H1 (cell line): ENCODE measurements around the gene TLCD5. TPM values are rescaled to one million over a fixed set of nuclear protein-coding genes. Genes with fewer than 3 reads are reported as not detected.

ENCODE experiments used
- CTCF ChIA-PET: fragments of 300-600 bp; sonication (Branson Sonifier 250); formaldehyde crosslinking; loops from one replicate; lab custom pipeline; 2021; ENCODE audit not compliant: partially characterized antibody; lab: Charles Lee
- POLR2A ChIA-PET: fragments of 300-600 bp; sonication (Branson Sonifier 250); formaldehyde crosslinking; loops from one replicate; lab custom pipeline; 2021; ENCODE audit warnings: inconsistent platforms; ENCODE audit not compliant: partially characterized antibody; lab: Charles Lee
- DNase-seq, 2 experiments: peaks; one replicate each; pipeline versions ENCODE4 v3.0.0 to v3.0.0-alpha.2; 2010 to 2022; ENCODE audit warnings: low spot score in 2 of 2, low read depth in 1 of 2, mixed read lengths in 1 of 2
- FAIRE-seq: peaks from 2 replicates; lab custom pipeline; 2011; peaks lifted over from hg19 to GRCh38; lab: Jason Lieb, UNC
- H2AFZ ChIP-seq: 2 replicates; pipeline ENCODE4 v1.8.1; 2012; ENCODE audit warnings: low read length, inconsistent platforms
- H2AK5ac ChIP-seq: 2 replicates; pipeline ENCODE4 v1.6.1; 2013; ENCODE audit warnings: low read depth, low read length
- H2BK120ac ChIP-seq: replicated peaks from 2 replicates; pipeline ENCODE3; 2013; ENCODE audit warnings: low read depth, low read length, inconsistent platforms
- H2BK12ac ChIP-seq: 2 replicates; pipeline ENCODE4 v1.6.1; 2013; ENCODE audit warnings: low read depth, low read length
- H2BK15ac ChIP-seq: 2 replicates; pipeline ENCODE4 v1.6.1; 2013; ENCODE audit warnings: low read length
- H2BK20ac ChIP-seq: 2 replicates; pipeline ENCODE4 v1.6.1; 2013; ENCODE audit warnings: low read length
- H2BK5ac ChIP-seq: 2 replicates; pipeline ENCODE4 v1.6.1; 2013; ENCODE audit warnings: low read depth, low read length
- H3K14ac ChIP-seq: 2 replicates; pipeline ENCODE4 v1.6.1; 2013; ENCODE audit warnings: inconsistent platforms; ENCODE audit not compliant: insufficient read length
- H3K18ac ChIP-seq: 2 replicates; pipeline ENCODE4 v1.6.1; 2013; ENCODE audit warnings: low read length; ENCODE audit errors: extremely low read depth
- H3K23ac ChIP-seq: 2 replicates; pipeline ENCODE4 v1.6.1; 2013; ENCODE audit warnings: inconsistent platforms; ENCODE audit not compliant: insufficient read length
- H3K23me2 ChIP-seq: 2 replicates; pipeline ENCODE4 v1.6.1; 2013; ENCODE audit warnings: low read depth, low read length
- H3K27ac ChIP-seq: 2 replicates; pipeline ENCODE4 v1.6.1; 2011; ENCODE audit warnings: low read depth, low read length, inconsistent platforms
- H3K27me3 ChIP-seq, 4 experiments: replicated peaks in 1 of 4; 1 replicate in 1 of 4; 2 replicates in 3 of 4; pipeline versions ENCODE4 v1.6.1 to v1.8.1; 2011 to 2013; ENCODE audit warnings: low read length in 3 of 4, mild to moderate bottlenecking in 3 of 4, inconsistent platforms in 2 of 4, mixed read lengths in 2 of 4, moderate library complexity in 1 of 4; ENCODE audit not compliant: control insufficient read depth in 3 of 4, insufficient read depth in 3 of 4; ENCODE audit errors: extremely low read depth in 1 of 4
- H3K36me3 ChIP-seq, 4 experiments: 2 replicates each; pipeline versions ENCODE4 v1.6.1 to v1.8.1; 2011 to 2013; ENCODE audit warnings: mild to moderate bottlenecking in 4 of 4, low read length in 3 of 4, moderate library complexity in 2 of 4, control low read depth in 1 of 4, inconsistent platforms in 1 of 4; ENCODE audit not compliant: insufficient read depth in 4 of 4, control insufficient read depth in 2 of 4
- H3K4ac ChIP-seq: replicated peaks from 2 replicates; pipeline ENCODE3; 2013; ENCODE audit warnings: low read length, low read depth, mixed read lengths, inconsistent platforms; ENCODE audit not compliant: insufficient read length
- H3K4me1 ChIP-seq, 4 experiments: replicated peaks in 1 of 4; 1 replicate in 1 of 4; 2 replicates in 3 of 4; pipeline versions ENCODE4 v1.6.1 to v1.8.1; 2011 to 2013; ENCODE audit warnings: low read length in 3 of 4, inconsistent platforms in 2 of 4, mixed read lengths in 1 of 4; ENCODE audit not compliant: insufficient read depth in 4 of 4, control insufficient read depth in 3 of 4
- H3K4me2 ChIP-seq, 2 experiments: 2 replicates each; pipeline versions ENCODE4 v1.6.1 to v1.8.1; 2011 to 2013; ENCODE audit warnings: low read depth in 2 of 2, low read length in 2 of 2, control low read depth in 1 of 2, inconsistent platforms in 1 of 2, mild to moderate bottlenecking in 1 of 2; ENCODE audit not compliant: insufficient read depth in 1 of 2
- H3K4me3 ChIP-seq, 4 experiments: fragments of 200-600, 300-600 bp in 1 of 4; sonication (generic), shearing (Covaris generic), sonication (Bioruptor Twin) in 1 of 4; 2 replicates each; pipeline versions ENCODE4 v1.5.1 to v1.8.1; 2011 to 2016; ENCODE audit warnings: low read length in 4 of 4, low read depth in 3 of 4, control low read depth in 2 of 4, inconsistent platforms in 2 of 4, mild to moderate bottlenecking in 2 of 4, mixed read lengths in 1 of 4, moderate library complexity in 1 of 4; ENCODE audit not compliant: insufficient read depth in 2 of 4; ENCODE audit errors: extremely low read depth in 1 of 4
- H3K56ac ChIP-seq: replicated peaks from 2 replicates; pipeline ENCODE3; 2013; ENCODE audit warnings: low read depth, mild to moderate bottlenecking, mixed read lengths, low read length, inconsistent platforms; ENCODE audit not compliant: insufficient read length
- H3K79me1 ChIP-seq: 2 replicates; pipeline ENCODE4 v1.6.1; 2013; ENCODE audit warnings: low read depth, low read length, control low read depth
- H3K79me2 ChIP-seq, 2 experiments: 2 replicates each; pipeline versions ENCODE4 v1.6.1 to v1.8.1; 2012 to 2013; ENCODE audit warnings: low read length in 2 of 2, mild to moderate bottlenecking in 2 of 2, inconsistent platforms in 1 of 2; ENCODE audit not compliant: insufficient read depth in 2 of 2, control insufficient read depth in 1 of 2
- H3K9ac ChIP-seq, 4 experiments: replicated peaks in 1 of 4; 1 replicate in 1 of 4; 2 replicates in 3 of 4; pipeline versions ENCODE4 v1.6.1 to v1.8.1; 2011 to 2013; ENCODE audit warnings: low read depth in 3 of 4, low read length in 3 of 4, control low read depth in 2 of 4, mild to moderate bottlenecking in 2 of 4, moderate library complexity in 2 of 4, inconsistent platforms in 1 of 4; ENCODE audit errors: extremely low read depth in 1 of 4
- H3K9me3 ChIP-seq, 2 experiments: 2 replicates each; pipeline versions ENCODE4 v1.6.1 to v1.8.1; 2012 to 2013; ENCODE audit warnings: mild to moderate bottlenecking in 2 of 2, moderate library complexity in 2 of 2, control low read depth in 1 of 2, inconsistent platforms in 1 of 2, low read depth in 1 of 2, low read length in 1 of 2, mixed read lengths in 1 of 2; ENCODE audit not compliant: insufficient read depth in 2 of 2
- H4K20me1 ChIP-seq, 2 experiments: replicated peaks in 1 of 2; 2 replicates each; pipeline versions ENCODE3 to v1.8.1; 2011 to 2013; ENCODE audit warnings: inconsistent platforms in 2 of 2, low read length in 2 of 2, mild to moderate bottlenecking in 1 of 2; ENCODE audit not compliant: insufficient read depth in 2 of 2, control insufficient read depth in 1 of 2
- H4K5ac ChIP-seq: 2 replicates; pipeline ENCODE4 v1.6.1; 2013; ENCODE audit warnings: low read length, low read depth, mixed read lengths, inconsistent platforms; ENCODE audit not compliant: insufficient read length
- H4K8ac ChIP-seq: 2 replicates; pipeline ENCODE4 v1.8.0; 2013; ENCODE audit warnings: mild to moderate bottlenecking, moderate library complexity, low read length, inconsistent platforms; ENCODE audit not compliant: insufficient read depth; ENCODE audit errors: extremely low read depth
- H4K91ac ChIP-seq: replicated peaks from 2 replicates; pipeline ENCODE3; 2013; ENCODE audit warnings: low read length, mixed read lengths, inconsistent platforms; ENCODE audit not compliant: insufficient read length
- CHD1 ChIP-seq: IDR thresholded peaks from 2 replicates; pipeline ENCODE4 v1.6.1; 2012; ENCODE audit warnings: low read depth, low read length, improper control_type of control experiment
- CTBP2 ChIP-seq: IDR thresholded peaks from 2 replicates; pipeline ENCODE4 v1.7.0; 2011; ENCODE audit warnings: borderline replicate concordance, mild to moderate bottlenecking, moderate library complexity, mixed read lengths, low read length; ENCODE audit not compliant: insufficient read depth, insufficient read length
- EP300 ChIP-seq, 2 experiments: IDR thresholded peaks; 1 replicate in 1 of 2; 2 replicates in 1 of 2; pipeline ENCODE4 v1.6.1; 2011 to 2012; ENCODE audit warnings: low read depth in 2 of 2, low read length in 2 of 2, mild to moderate bottlenecking in 2 of 2, borderline replicate concordance in 1 of 2, inconsistent platforms in 1 of 2, moderate library complexity in 1 of 2
- TAF1 ChIP-seq: IDR thresholded peaks from 2 replicates; pipeline ENCODE4 v1.6.1; 2011; ENCODE audit warnings: mild to moderate bottlenecking, low read depth, low read length
- ZNF274 ChIP-seq: IDR thresholded peaks from 2 replicates; pipeline ENCODE4 v1.7.0; 2012; ENCODE audit warnings: low read length, borderline replicate concordance; ENCODE audit errors: extremely low read depth
- WGBS, 2 experiments: shearing (Covaris generic) in 1 of 2; methylation state at CpG; one replicate each; pipeline versions ENCODE4 v1.1.6 to v1.1.7; 2013 to 2015; ENCODE audit warnings: low lambda C conversion rate in 2 of 2, mixed read lengths in 2 of 2, inconsistent platforms in 1 of 2, low coverage in 1 of 2, missing lambda C conversion rate in 1 of 2; ENCODE audit not compliant: insufficient replicate concordance in 2 of 2, insufficient coverage in 1 of 2, insufficient read length in 1 of 2; ENCODE audit errors: extremely low coverage in 1 of 2, missing lambda C conversion rate in 1 of 2; 5-methylcytosine and 5-hydroxymethylcytosine counted together
- polyA plus RNA-seq, 7 experiments: library from polyadenylated mRNA; depleted of rRNA in 3 of 7; stranded (reverse) in 5 of 7; unstranded in 2 of 7; fragments of >200 nt in 5 of 7; fragments of 200-250 nt in 2 of 7; gene quantifications; 1 replicate in 5 of 7; 2 replicates in 1 of 7; 4 replicates in 1 of 7; pipeline versions ENCODE4 v1.2.1 to v1.2.3, GENCODE V29; 2011 to 2013; ENCODE audit warnings: missing spikeins in 2 of 7, mixed read lengths in 2 of 7
- total RNA-seq: library from RNA; stranded (reverse); fragmentation: NEBNext Ultra II Directional; extraction: Animal tissue kit (Norgen Biotek cat#: 25700); gene quantifications from 2 replicates; pipeline ENCODE4 v1.2.1, GENCODE V29; 2021
- TF ChIP-seq, protein P1 (sequence below): IDR thresholded peaks from 2 replicates; pipeline ENCODE4 v1.6.1; 2012; ENCODE audit warnings: inconsistent platforms
- TF ChIP-seq, protein P2 (sequence below): IDR thresholded peaks from 2 replicates; pipeline ENCODE4 v1.6.1; 2012; ENCODE audit warnings: inconsistent platforms

Gene TLCD5
- total and polyA plus RNA-seq, 2 of the 8 experiments (the other 6 are each of a cell fraction or from before 2014, with no cell fraction given) = 9.5 to 10.1 TPM

DNA sequence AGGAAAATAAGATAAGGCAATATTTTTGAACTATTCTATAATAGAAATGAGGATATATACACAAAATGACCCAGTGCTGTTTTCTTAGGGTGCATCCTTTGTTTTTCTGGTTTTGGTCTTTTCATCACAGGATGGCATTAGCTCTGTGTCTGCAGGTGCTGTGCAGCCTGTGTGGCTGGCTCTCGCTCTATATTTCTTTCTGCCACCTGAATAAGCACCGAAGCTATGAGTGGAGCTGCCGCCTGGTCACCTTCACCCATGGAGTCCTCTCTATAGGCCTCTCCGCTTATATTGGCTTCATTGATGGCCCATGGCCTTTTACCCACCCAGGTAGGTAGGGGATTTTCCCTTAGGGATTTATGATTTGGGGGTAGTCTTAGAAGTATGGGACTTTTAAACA, 2.2 kb downstream of the TLCD5 start:
- H3K23ac ChIP-seq = no peak overlapping the region
- H3K4me3 ChIP-seq = no peak overlapping the region
- no peak overlapping the region for H2BK120ac ChIP-seq
- peaks cover 6% of the 10 kb centered on the region for H3K23me2 ChIP-seq
- H3K14ac ChIP-seq = no peak overlapping the region
- no peak for TF ChIP-seq EP300 (IDR thresholded peaks at IDR 0.05; ENCODE audit: borderline replicate concordance in 1 of 2, low read depth in 2 of 2, low read length in 2 of 2)
- TF ChIP-seq, protein P1, sequence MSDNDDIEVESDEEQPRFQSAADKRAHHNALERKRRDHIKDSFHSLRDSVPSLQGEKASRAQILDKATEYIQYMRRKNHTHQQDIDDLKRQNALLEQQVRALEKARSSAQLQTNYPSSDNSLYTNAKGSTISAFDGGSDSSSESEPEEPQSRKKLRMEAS = no peak
- TF ChIP-seq, protein P2, sequence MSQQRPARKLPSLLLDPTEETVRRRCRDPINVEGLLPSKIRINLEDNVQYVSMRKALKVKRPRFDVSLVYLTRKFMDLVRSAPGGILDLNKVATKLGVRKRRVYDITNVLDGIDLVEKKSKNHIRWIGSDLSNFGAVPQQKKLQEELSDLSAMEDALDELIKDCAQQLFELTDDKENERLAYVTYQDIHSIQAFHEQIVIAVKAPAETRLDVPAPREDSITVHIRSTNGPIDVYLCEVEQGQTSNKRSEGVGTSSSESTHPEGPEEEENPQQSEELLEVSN = no peak
- no peak for TF ChIP-seq CHD1
- TF ChIP-seq CTBP2 = no peak
- no peak for TF ChIP-seq ZNF274
- TF ChIP-seq TAF1 = no peak
- no peaks in the 10 kb centered on the region for H3K9me3 ChIP-seq
- H2BK20ac ChIP-seq = no peak overlapping the region
- H4K8ac ChIP-seq = no peak overlapping the region
- H3K27ac ChIP-seq = no peak overlapping the region
- peaks cover 2% of the 10 kb centered on the region; the same call in 1 of the 2 replicates for H3K79me1 ChIP-seq
- no peak overlapping the region for H2AK5ac ChIP-seq
- 95% methylated on average over 4 of the region's 4 CpGs; no CpG with 5 or more reads in 1 of the 2 experiments for WGBS, 2 experiments
- H3K18ac ChIP-seq = no peak overlapping the region
- FAIRE-seq = no peak
- H4K20me1 ChIP-seq = no peaks in the 10 kb centered on the region
- H4K91ac ChIP-seq = no peak overlapping the region
- no peak for DNase-seq
- peaks cover 0 to 3% (median 0%) of the 10 kb centered on the region in 4 experiments; a peak in 3 of 7 replicates for H3K4me1 ChIP-seq
- H2BK5ac ChIP-seq = no peak overlapping the region
- H3K4me2 ChIP-seq = no peak overlapping the region
- H3K4ac ChIP-seq = no peak overlapping the region
- H2BK12ac ChIP-seq = no peak overlapping the region
- H3K79me2 ChIP-seq = no peaks in the 10 kb centered on the region; a peak in 1 of 4 replicates
- H4K5ac ChIP-seq = no peak overlapping the region
- POLR2A ChIA-PET = interaction anchor here (3.3 kb wide), 1 partner anchor 9 kb away, joined by 27 read pairs; the partner anchor contains the start of gene ARHGEF12
- CTCF ChIA-PET = no interaction called here
- H2AFZ ChIP-seq = no peak overlapping the region
- peaks cover 0 to 10% (median 3%) of the 10 kb centered on the region in 4 experiments; a peak in 4 of 8 replicates for H3K36me3 ChIP-seq
- no peak overlapping the region for H2BK15ac ChIP-seq
- H3K27me3 ChIP-seq = no peaks in the 10 kb centered on the region
- H3K9ac ChIP-seq = no peak overlapping the region
- no peak overlapping the region for H3K56ac ChIP-seq
